ENCODE data around the gene TRIO.

GRCh38 chr5:14209222-14209822 lies 66.2 kb downstream of the TRIO start:
- TF ChIP-seq, protein P1, sequence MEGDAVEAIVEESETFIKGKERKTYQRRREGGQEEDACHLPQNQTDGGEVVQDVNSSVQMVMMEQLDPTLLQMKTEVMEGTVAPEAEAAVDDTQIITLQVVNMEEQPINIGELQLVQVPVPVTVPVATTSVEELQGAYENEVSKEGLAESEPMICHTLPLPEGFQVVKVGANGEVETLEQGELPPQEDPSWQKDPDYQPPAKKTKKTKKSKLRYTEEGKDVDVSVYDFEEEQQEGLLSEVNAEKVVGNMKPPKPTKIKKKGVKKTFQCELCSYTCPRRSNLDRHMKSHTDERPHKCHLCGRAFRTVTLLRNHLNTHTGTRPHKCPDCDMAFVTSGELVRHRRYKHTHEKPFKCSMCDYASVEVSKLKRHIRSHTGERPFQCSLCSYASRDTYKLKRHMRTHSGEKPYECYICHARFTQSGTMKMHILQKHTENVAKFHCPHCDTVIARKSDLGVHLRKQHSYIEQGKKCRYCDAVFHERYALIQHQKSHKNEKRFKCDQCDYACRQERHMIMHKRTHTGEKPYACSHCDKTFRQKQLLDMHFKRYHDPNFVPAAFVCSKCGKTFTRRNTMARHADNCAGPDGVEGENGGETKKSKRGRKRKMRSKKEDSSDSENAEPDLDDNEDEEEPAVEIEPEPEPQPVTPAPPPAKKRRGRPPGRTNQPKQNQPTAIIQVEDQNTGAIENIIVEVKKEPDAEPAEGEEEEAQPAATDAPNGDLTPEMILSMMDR (IDR thresholded peaks at IDR 0.05; ENCODE audit: borderline replicate concordance, extremely low read depth, low read length, poor library complexity, severe bottlenecking): no peak
- TF ChIP-seq EZH2 (IDR thresholded peaks at IDR 0.05; ENCODE audit: borderline replicate concordance, low read depth, low read length, severe bottlenecking): no peak
